HG03558 (cell line): ENCODE results near the gene HBP1.
"Not testable (repeated sequence)": the region's sequence is repeated elsewhere in the genome, so short reads cannot be mapped to it uniquely, and the experiment has no call there.

ENCODE experiments used
- ATAC-seq: cut with Tn5 transposase; IDR thresholded peaks from one replicate; pipeline ENCODE4 v1.9.1; 2021; ENCODE audit warnings: moderate number of reproducible peaks; ENCODE audit not compliant: unreplicated experiment; ENCODE audit errors: extremely low read depth

HBP1 gene

DNA sequence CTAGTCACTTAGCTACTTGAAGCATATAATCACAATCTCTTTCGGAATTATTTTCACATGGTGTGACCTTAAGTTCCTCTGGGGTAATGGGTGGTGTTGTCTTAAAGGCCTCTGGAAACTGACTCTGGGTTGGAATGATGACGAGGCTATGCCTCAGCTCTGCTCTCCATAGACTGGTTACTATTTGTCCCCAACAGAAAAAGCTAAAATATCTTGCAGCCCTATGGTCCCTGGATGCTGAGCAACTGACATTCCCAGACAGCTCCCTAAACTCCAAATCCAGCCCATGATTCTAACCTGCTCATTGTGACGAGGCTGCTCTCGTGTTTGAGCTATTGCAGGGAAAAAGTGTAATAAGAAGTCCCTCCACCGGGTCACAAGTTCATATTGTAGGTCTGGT is 51.6 kb downstream of the HBP1 start:
- no peak for ATAC-seq

DNA sequence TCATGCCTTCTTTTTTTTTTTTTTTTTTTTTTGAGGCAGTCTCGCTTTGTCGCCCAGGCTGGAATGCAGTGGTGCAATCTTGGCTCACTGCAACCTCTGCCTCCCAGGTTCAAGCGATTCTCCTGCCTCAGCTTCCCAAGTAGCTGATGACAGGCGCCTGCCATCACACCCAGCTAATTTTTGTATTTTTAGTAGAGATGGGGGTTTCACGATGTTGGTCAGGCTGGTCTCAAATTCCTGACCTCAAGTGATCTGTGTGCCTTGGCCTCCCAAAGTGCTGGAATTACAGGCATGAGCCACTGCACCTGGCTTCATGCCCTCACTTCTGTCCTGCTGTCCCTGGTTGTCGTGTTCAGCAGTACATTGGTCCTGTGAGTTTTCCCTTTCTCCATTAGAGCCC is 52.0 kb downstream of the HBP1 start:
- ATAC-seq, result not testable (repeated sequence)

DNA sequence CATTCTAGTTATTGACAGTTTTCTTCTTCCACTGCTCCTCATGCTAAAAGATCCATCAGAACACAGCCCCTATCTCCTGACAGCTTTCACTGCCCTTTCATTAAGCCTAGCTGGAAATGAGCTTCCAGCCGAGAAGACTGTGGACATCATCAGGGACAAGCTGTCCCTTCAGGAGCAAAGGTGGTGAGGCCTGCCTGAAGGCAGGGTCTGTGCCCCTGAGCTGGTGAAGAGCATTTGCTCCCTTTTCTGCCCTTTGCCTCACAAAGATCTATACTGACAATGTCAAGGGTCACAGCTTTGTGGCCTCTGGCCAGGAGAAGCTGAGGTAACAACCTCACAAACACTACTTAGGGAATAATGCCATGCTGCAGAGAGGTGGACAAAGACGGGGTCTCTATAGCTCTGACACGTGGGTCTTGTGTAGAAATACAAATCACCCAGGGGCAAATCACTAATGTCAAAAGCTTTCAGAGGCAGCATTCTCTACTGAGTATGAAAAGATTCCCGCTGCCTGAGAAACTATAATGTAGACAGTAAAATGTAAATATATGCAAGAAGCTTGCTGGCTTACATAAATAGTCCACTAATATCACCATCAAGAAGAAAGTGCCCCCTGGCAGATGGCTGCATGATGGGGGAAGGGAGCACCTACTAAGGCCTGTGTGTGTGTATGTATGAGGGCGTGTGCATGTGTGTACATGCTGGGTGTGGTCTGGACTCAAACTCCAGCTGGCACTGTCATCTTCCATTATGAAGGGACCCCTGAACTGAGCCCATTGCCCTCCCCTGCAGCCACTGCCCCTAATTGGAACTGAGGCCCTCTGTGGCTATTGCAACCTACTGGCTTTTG is 55.8 kb downstream of the HBP1 start:
- ATAC-seq, result no peak

DNA sequence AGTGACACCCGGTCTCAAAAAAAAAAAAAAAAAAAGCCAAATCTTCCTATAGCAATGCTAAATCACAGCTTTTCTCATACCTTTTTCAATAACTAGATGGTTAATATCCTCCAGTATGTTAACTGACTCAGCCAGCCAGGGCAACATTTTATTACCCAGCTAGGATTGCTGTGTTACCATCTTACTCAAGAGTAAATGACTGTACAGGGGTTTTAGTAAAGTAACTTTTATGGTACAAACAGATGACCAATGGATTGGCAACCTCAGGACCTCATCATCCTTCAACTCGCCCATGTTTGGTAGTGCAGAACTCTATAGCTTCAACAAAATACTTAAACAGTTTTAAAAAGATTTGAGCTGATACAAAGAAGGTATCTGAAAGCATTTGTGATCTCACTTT is 59.5 kb downstream of the HBP1 start:
- no peak for ATAC-seq

DNA sequence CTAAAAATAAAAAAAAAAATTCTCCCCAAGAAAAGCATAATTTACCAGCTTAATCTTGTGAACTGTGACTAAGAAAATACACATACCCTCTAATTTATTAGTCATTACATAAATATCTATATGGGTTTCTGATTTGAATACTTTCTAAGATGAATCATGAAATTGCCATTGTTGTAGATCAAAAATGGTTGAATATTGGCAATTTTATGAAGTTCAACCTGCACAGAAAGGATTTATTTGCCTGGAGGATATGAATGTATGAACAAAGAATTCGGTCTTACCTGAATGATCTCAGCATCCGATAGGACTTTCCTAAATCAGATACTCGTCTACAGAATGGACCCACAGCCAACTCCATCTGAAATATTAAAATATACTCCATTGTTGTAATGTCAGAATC is 61.5 kb downstream of the HBP1 start:
- ATAC-seq, result no peak

DNA sequence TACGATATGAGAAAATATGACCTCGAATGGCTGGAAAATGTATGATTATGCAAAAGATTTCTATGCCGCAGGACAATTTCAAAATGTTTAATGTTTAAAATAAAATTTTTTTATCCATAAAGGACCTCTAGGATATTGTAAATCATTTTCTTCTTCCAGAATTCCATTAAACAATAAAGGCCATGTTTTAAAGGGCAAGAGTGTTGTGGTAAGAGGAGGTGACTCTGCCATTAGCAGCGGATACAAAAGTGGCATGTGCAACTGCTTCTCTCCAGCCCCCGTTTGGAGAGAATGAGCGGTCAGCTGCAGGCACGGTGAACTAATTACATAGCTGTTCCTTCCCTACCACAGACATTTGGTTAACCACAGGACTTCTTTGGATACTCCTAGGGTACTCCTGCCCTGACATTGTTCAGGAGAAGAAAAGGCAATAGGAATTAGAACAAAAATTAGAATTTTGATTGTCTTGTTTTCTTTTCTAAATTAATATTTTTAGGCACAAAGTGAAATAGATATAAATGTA is 63.8 kb downstream of the HBP1 start:
- no peak for ATAC-seq

DNA sequence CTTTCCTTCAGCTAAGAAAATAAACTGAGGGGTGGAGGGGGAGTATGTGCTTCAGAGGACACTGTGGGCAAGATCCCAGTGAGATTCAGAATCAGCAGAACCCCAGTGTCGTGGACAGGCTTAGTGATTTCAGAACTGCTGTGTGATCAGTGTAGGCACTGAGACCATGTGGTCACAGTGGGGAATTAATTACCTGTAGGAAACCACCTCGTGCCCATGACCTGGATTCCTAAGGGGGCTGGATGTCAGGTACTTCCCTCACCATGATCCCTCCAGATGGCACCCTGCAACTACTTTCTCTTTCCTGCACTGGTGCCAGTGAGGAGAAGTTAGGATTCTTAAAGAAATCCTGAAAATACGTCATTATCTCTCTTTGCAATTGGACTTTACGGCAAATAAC is 64.4 kb downstream of the HBP1 start:
- ATAC-seq, result no peak

DNA sequence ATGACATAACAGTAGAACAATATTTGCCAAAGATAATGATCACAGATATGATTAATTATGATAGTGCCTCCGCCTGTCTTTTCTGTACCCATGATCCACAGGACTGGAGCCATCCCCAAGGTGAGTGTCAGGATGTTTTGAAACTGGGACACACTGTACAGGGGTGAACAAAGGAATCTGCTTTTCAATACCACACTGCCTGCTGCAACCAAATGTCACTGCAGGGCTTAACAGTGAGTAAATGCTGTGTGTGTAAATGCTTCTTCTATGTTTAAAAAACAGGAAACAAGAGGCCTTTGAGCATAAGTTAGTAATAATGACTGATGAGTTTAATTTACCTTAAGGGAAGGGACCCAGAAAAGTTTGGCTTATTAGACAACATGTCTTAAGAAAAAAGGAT is 65.2 kb downstream of the HBP1 start:
- ATAC-seq, result no peak

DNA sequence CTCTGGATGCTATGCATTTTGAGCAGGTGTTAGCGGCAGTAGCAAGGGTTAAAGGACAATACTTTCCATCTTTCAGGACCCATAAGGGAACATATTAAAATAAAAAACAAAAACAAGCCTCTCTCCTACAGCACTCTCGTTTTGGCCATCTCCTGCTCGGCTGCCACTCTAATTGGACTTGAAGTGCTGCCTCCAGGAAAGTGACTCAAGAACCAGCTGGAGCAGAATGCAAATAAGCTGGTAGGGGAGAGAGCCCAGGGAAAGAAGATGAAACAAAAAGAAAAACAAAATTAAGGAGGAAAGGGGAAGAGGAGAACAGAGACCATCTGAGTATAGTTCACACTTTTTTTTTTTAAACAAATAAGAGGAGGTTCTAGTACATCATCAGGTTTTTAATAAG is 65.6 kb downstream of the HBP1 start:
- no peak for ATAC-seq

DNA sequence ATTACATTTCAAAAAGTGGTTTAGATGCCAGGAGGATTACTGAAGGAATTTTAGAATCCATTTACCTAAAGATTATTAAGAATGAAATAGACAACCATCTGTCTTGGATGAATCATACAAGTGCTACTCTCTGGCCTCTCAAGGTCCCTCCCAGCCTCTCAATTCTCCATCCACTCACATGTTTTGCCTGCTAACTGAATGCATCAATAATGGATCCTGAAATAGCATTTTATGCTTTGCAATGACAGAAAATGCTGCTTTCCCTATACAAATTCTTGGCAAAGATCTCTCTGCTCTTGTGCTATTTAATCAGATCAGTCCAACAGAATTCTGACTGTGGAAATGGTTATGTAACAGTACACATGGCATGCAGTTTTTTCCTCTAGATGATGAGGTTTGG is 68.1 kb downstream of the HBP1 start:
- no peak for ATAC-seq

DNA sequence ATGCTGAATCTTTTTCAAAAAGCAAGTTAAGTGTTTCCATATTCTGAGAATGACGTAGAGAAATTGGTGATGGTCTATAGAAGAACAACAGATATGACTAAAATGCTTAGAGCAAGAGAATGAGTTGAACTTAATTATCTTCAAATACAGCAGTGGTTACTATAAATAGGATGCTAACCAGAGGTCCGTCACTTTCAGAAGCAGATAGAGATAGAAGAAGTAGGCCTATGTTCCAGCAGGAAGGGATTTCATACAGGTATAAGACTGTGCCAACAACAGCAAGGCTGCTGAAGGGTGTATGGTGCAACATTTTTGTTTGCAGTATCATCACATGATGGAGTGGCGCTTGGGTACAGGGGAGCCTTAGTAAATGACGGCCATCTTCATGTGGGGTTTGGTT is 68.6 kb downstream of the HBP1 start:
- no peak for ATAC-seq

DNA sequence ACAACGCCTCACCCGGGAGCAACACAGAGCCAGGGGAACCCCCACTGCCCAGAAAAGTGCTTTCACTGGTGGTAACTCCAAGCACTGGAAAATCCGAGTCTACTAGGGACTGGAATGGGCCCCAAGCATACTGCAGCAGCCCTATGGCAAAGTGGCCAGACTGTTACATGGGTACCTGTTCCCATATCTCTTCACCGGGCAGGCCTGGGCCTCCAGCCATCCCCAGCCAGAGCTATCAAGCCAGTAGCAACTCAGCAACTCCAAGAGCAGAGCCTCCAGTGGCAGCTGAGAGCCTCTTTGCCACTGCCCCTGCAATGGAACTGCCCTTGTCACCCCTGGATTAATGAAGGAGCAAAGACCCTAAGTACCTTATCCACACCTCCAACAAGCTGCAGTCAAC is 73.5 kb downstream of the HBP1 start:
- ATAC-seq, result no peak

DNA sequence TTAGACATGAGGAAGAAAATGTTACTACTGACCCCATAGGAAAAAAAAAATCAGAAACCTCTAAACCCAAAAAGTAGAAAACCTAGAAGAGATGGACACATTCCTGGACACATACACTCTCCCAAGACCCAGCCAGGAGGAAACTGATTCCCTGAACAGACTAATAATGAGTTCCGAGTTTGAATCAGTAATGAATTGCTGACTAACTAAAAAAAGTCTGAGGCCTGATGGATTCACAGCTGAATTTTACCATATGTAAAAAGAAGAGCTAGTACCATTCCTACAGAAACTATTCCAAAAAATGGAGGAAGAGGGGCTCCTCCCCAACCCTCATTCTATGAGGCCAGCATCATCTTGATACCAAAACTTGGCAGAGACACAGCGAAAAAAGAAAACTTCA is 75.8 kb downstream of the HBP1 start:
- ATAC-seq, result no peak

DNA sequence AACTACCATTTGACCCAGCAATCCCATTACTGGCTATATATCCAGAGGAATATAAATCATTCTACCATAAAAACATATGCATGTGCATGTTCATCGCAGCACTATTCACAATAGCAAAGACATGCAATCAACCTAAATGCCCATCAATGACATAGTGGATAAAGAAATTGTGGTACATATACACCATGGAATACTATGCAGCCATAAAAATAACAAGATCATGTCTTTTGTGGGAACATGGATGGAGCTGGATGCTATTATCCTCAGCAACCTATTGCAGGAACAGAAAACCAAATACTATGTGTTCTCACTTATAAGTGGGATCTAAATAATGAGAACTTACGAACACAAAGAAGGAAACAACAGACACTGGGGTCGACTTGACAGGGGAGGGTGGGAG is 78.0 kb downstream of the HBP1 start:
- not testable (repeated sequence) for ATAC-seq

DNA sequence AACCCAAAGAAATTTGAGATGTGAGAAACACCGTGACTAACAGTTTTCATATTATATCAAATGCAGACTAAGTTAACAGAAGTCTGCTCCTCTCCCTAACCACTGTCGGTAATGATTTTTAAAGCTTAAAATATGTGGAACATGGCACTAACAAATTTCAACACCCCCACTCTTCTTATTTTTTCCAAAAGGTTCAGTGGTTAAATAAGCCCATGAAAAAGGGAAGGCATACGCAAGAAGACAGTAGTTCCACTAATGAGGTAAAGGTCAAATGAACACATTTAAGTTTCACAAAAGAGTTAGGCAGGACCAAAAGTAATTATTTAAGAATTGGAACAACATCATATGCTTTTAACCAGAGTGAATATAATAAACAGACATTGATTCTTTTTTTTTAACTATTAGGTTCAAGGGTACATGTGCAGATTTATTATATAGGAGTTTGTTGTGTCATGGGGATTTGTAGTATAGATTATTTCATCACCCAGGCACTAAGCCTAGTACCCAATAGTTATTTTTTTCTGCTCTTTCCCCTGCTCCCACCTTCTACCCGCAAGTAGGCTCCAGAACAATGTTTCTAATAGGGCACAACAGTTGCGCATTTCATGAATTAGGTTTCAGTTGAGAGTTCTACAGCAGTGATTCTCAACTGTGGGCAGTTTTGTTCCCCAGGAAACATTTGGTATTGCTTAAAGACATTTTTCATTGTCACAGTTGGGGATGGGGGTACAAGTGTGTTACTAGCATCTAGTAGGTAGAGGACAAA is 79.9 kb downstream of the HBP1 start:
- ATAC-seq, result no peak

DNA sequence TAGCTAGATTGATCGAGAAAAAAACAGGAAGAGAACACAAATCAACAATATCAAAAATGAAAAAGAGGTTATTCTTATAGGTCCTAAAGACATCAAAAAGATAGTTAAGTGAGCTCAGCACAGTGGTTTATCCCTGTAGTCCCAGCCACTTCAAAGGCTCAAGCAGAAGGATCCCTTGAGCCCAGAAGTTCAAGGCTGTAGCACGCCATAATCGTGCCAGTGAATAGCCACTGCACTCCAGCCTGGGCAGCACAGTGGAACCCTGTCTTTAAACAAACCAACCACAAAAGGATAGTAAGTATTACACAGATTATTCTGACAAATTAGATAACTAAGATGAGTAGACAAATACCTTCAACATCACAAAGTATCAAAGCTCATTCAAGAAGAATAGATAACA is 83.2 kb downstream of the HBP1 start:
- ATAC-seq, result no peak
